Aorta (tissue), 5 donors: ENCODE measurements around the gene NIT2. TPM values are rescaled to one million over a fixed set of nuclear protein-coding genes. Genes with fewer than 3 reads are reported as not detected.
A peak's percentile ranks its signal among the peaks of the same experiment; 100 is the strongest.

Experiments used
- ATAC-seq: fragments of 200-7000 bp; cut with Tn5 transposase; one replicate; pipeline ENCODE4 v1.9.1; 2022; ENCODE audit warnings: moderate library complexity; ENCODE audit not compliant: low FRiP score
- DNase-seq, 2 donors: peaks; one replicate each; pipeline ENCODE4 v3.0.0-alpha.2; 2020
- H3K27ac ChIP-seq, 2 donors: one replicate each; pipeline ENCODE4 v1.5.1; 2013; ENCODE audit warnings: low read length in 2 of 2, mild to moderate bottlenecking in 2 of 2, moderate library complexity in 2 of 2, control low read depth in 1 of 2, inconsistent platforms in 1 of 2, low read depth in 1 of 2
- H3K27me3 ChIP-seq, 2 donors: one replicate each; pipeline ENCODE4 v1.6.1; 2013; ENCODE audit warnings: control low read depth in 1 of 2, low read length in 1 of 2, mild to moderate bottlenecking in 1 of 2, moderate library complexity in 1 of 2; ENCODE audit not compliant: insufficient read depth in 2 of 2, control insufficient read depth in 1 of 2
- H3K36me3 ChIP-seq, 2 donors: one replicate each; pipeline ENCODE4 v1.6.1; 2013; ENCODE audit warnings: control low read depth in 1 of 2, low read length in 1 of 2, mild to moderate bottlenecking in 1 of 2; ENCODE audit not compliant: insufficient read depth in 2 of 2, control insufficient read depth in 1 of 2
- H3K4me1 ChIP-seq, 2 donors: one replicate each; pipeline ENCODE4 v1.6.1; 2013; ENCODE audit warnings: low read length in 2 of 2, control low read depth in 1 of 2, mild to moderate bottlenecking in 1 of 2, moderate library complexity in 1 of 2; ENCODE audit not compliant: insufficient read depth in 2 of 2, control insufficient read depth in 1 of 2
- H3K4me3 ChIP-seq, 2 donors: one replicate each; pipeline ENCODE4 v1.5.1; 2013; ENCODE audit warnings: low read length in 2 of 2, control low read depth in 1 of 2, mild to moderate bottlenecking in 1 of 2
- H3K9me3 ChIP-seq: one replicate; pipeline ENCODE4 v1.6.1; 2013; ENCODE audit warnings: mild to moderate bottlenecking, low read length; ENCODE audit not compliant: control insufficient read depth
- WGBS, 2 donors: extraction: QIAGEN DNeasy Blood & Tissue Kit; methylation state at CpG; one replicate each; pipeline ENCODE4 v1.1.7; 2013; 5-methylcytosine and 5-hydroxymethylcytosine counted together
- intact Hi-C, 2 donors: fragments of 100-400 bp; cut with DNase I; formaldehyde crosslinking; loops; one replicate each; pipeline versions ENCODE4 v1.14.2 to v1.15.0; 2022
- polyA plus RNA-seq, 2 donors: library from polyadenylated mRNA; stranded (reverse); fragments of 200-250 nt; gene quantifications; one replicate each; pipeline ENCODE4 v1.2.3, GENCODE V29; 2013
- total RNA-seq, 2 donors: library from RNA; stranded (reverse); fragmentation: NEBNext Ultra II Directional; extraction: Animal tissue kit (Norgen Biotek cat#: 25700); gene quantifications; one replicate each; pipeline ENCODE4 v1.2.1, GENCODE V29; 2021
- donor health status: healthy with polysubstance abuse.
- donor health status: Bipolar disorder and iron deficiency.
- donor health status: DM: no; HTN: no; CAD: no.
- donor health status: DM: no; HTN: no; CAD: no.
- donor health status: DM: yes; HTN: yes; CAD: no.

Gene NIT2
- total and polyA plus RNA-seq, 4 donors: 13.3 to 58.7 (median 33.9) TPM

GRCh38 chr3:100366424-100366823, 31.9 kb downstream of the NIT2 start:
- H3K4me3 ChIP-seq: no peak overlapping the region
- DNase-seq (no peak), ATAC-seq (no peak)
- H3K27me3 ChIP-seq: no peaks in the 10 kb centered on the region
- no peak overlapping the region for H3K27ac ChIP-seq
- intact Hi-C loops: no loop called here
- H3K4me1 ChIP-seq: peaks cover 0 to 2% of the 10 kb centered on the region in 2 donors
- peaks cover 3% of the 10 kb centered on the region for H3K9me3 ChIP-seq
- 57 to 59% methylated on average over 2 of the region's 2 CpGs for WGBS, 2 donors
- peaks cover 2 to 3% of the 10 kb centered on the region in 2 donors for H3K36me3 ChIP-seq

- no peak overlapping the region for H3K4me3 ChIP-seq
- H3K27me3 ChIP-seq: no peaks in the 10 kb centered on the region
- intact Hi-C loops: no loop called here
- H3K4me1 ChIP-seq: peaks cover 0 to 2% of the 10 kb centered on the region in 2 donors
- ATAC-seq: no peak
- peaks cover 0 to 2% of the 10 kb centered on the region in 2 donors for H3K36me3 ChIP-seq
- 45 to 52% methylated on average over 8 of the region's 8 CpGs for WGBS, 2 donors
- no peak overlapping the region for H3K27ac ChIP-seq
- no peaks in the 10 kb centered on the region for H3K9me3 ChIP-seq
- DNase-seq: no peak
Observed at GRCh38 chr3:100368441-100368840, 33.9 kb downstream of the NIT2 start.

GRCh38 chr3:100370756-100371155, 36.2 kb downstream of the NIT2 start:
- intact Hi-C loops: no loop called here
- Histone ChIP-seq H3K27ac (no peak overlapping the region), H3K4me3 (no peak overlapping the region), H3K36me3 (peaks cover 0 to 2% of the 10 kb centered on the region in 2 donors), H3K9me3 (no peaks in the 10 kb centered on the region), H3K4me1 (peaks cover 0 to 2% of the 10 kb centered on the region in 2 donors), H3K27me3 (no peaks in the 10 kb centered on the region)
- ATAC-seq (no peak), DNase-seq (no peak)
- WGBS, 2 donors: 99 to 100% methylated on average over 1 of the region's 1 CpG

- ATAC-seq (no peak), DNase-seq (no peak)
- no peaks in the 10 kb centered on the region for H3K9me3 ChIP-seq
- no peaks in the 10 kb centered on the region for H3K4me1 ChIP-seq
- intact Hi-C loops: no loop called here
- H3K27ac ChIP-seq: no peak overlapping the region
- peaks cover 2 to 4% of the 10 kb centered on the region in 2 donors for H3K36me3 ChIP-seq
- no peak overlapping the region for H3K4me3 ChIP-seq
- H3K27me3 ChIP-seq: no peaks in the 10 kb centered on the region
Observed at GRCh38 chr3:100374521-100374920, 40.0 kb downstream of the NIT2 start.

GRCh38 chr3:100376301-100376700, 41.7 kb downstream of the NIT2 start:
- no peaks in the 10 kb centered on the region for H3K27me3 ChIP-seq
- H3K4me3 ChIP-seq: no peak overlapping the region
- H3K36me3 ChIP-seq: peaks cover 2 to 7% of the 10 kb centered on the region in 2 donors
- no peak overlapping the region for H3K27ac ChIP-seq
- H3K4me1 ChIP-seq: no peaks in the 10 kb centered on the region
- intact Hi-C loops: no loop called here
- DNase-seq (no peak), ATAC-seq (no peak)
- 86 to 91% methylated on average over 4 of the region's 4 CpGs for WGBS, 2 donors
- no peaks in the 10 kb centered on the region for H3K9me3 ChIP-seq

- 67 to 70% methylated on average over 8 of the region's 8 CpGs for WGBS, 2 donors
- no peak for ATAC-seq
- Histone ChIP-seq H3K27ac (peak overlapping the region in 1 of 2 donors; percentile 10), H3K36me3 (peaks cover 0 to 2% of the 10 kb centered on the region in 2 donors), H3K27me3 (no peaks in the 10 kb centered on the region), H3K9me3 (no peaks in the 10 kb centered on the region), H3K4me1 (peaks cover 0 to 3% of the 10 kb centered on the region in 2 donors), H3K4me3 (no peak overlapping the region)
- no peak for DNase-seq
- intact Hi-C loops: no loop called here
Observed at GRCh38 chr3:100384733-100385525, 50.4 kb downstream of the NIT2 start.

- no peaks in the 10 kb centered on the region for H3K9me3 ChIP-seq
- H3K27ac ChIP-seq: no peak overlapping the region
- peaks cover 0 to 2% of the 10 kb centered on the region in 2 donors for H3K36me3 ChIP-seq
- DNase-seq (no peak), ATAC-seq (no peak)
- no peaks in the 10 kb centered on the region for H3K27me3 ChIP-seq
- intact Hi-C loops: no loop called here
- peaks cover 0 to 3% of the 10 kb centered on the region in 2 donors for H3K4me1 ChIP-seq
- H3K4me3 ChIP-seq: no peak overlapping the region
Observed at GRCh38 chr3:100386437-100387074, 52.0 kb downstream of the NIT2 start.

- no peak for ATAC-seq
- Histone ChIP-seq H3K27me3 (no peaks in the 10 kb centered on the region), H3K9me3 (no peaks in the 10 kb centered on the region), H3K4me3 (no peak overlapping the region), H3K4me1 (peaks cover 0 to 3% of the 10 kb centered on the region in 2 donors), H3K27ac (no peak overlapping the region), H3K36me3 (peaks cover 0 to 2% of the 10 kb centered on the region in 2 donors)
- DNase-seq: no peak
- 94 to 98% methylated on average over 1 of the region's 1 CpG for WGBS, 2 donors
- intact Hi-C loops: no loop called here
Observed at GRCh38 chr3:100389025-100389424, 54.5 kb downstream of the NIT2 start.
